Effector CD8-positive, alpha-beta T cell (primary cell): ENCODE results near the gene TRIM38.
"Not testable (repeated sequence)": the region's sequence is repeated elsewhere in the genome, so short reads cannot be mapped to it uniquely, and the experiment has no call there.

Source experiments
- DNase-seq: peaks from one replicate; lab custom pipeline; 2025; lab: John Stamatoyannopoulos, UW

The TRIM38 gene

GRCh38 chr6:25971187-25971821, 8.7 kb downstream of the TRIM38 start:
- DNase-seq: no peak

GRCh38 chr6:25972128-25972527, 9.5 kb downstream of the TRIM38 start:
- DNase-seq: no peak

GRCh38 chr6:25972902-25973301, 10.3 kb downstream of the TRIM38 start:
- no peak for DNase-seq

- DNase-seq: no peak
Observed at GRCh38 chr6:25973923-25974555, 11.4 kb downstream of the TRIM38 start.

GRCh38 chr6:25975923-25976560, 13.4 kb downstream of the TRIM38 start:
- no peak for DNase-seq

- DNase-seq: no peak
Observed at GRCh38 chr6:25980935-25981334, 18.3 kb downstream of the TRIM38 start.

- DNase-seq: no peak
Observed at GRCh38 chr6:25981568-25982263, 19.1 kb downstream of the TRIM38 start.

GRCh38 chr6:25984265-25984664, 21.7 kb downstream of the TRIM38 start:
- DNase-seq: no peak

GRCh38 chr6:25987845-25988244, 25.2 kb downstream of the TRIM38 start:
- no peak for DNase-seq

GRCh38 chr6:25990172-25990873, 27.7 kb downstream of the TRIM38 start:
- DNase-seq: no peak

- no peak for DNase-seq
Observed at GRCh38 chr6:25991785-25992412, 29.3 kb downstream of the TRIM38 start.

GRCh38 chr6:25992413-25993340, 30.1 kb downstream of the TRIM38 start:
- peak; percentile 87 for DNase-seq

- not testable (repeated sequence) for DNase-seq
Observed at GRCh38 chr6:25993341-25993684, 30.7 kb downstream of the TRIM38 start.

- DNase-seq: no peak
Observed at GRCh38 chr6:25995507-25995906, 32.9 kb downstream of the TRIM38 start.

GRCh38 chr6:25997921-25998320, 35.3 kb downstream of the TRIM38 start:
- DNase-seq: no peak

- DNase-seq: no peak
Observed at GRCh38 chr6:25998379-25998778, 35.8 kb downstream of the TRIM38 start.

GRCh38 chr6:25999225-25999624, 36.6 kb downstream of the TRIM38 start:
- DNase-seq: not testable (repeated sequence)

GRCh38 chr6:26000366-26001144, 38.0 kb downstream of the TRIM38 start:
- DNase-seq: no peak

GRCh38 chr6:26003102-26003694, 40.6 kb downstream of the TRIM38 start:
- DNase-seq: peak; percentile 31
